H1 (cell line): ENCODE measurements around the gene ZNF771. TPM values are rescaled to one million over a fixed set of nuclear protein-coding genes. Genes with fewer than 3 reads are reported as not detected.

Experiments used
- JUND ChIP-seq: IDR thresholded peaks from 2 replicates; pipeline ENCODE4 v1.6.1; 2011; ENCODE audit warnings: mild to moderate bottlenecking, improper control_type of control experiment, low read length
- polyA plus RNA-seq, 7 experiments: library from polyadenylated mRNA; depleted of rRNA in 3 of 7; stranded (reverse) in 5 of 7; unstranded in 2 of 7; fragments of >200 nt in 5 of 7; fragments of 200-250 nt in 2 of 7; gene quantifications; 1 replicate in 5 of 7; 2 replicates in 1 of 7; 4 replicates in 1 of 7; pipeline versions ENCODE4 v1.2.1 to v1.2.3, GENCODE V29; 2011 to 2013; ENCODE audit warnings: missing spikeins in 2 of 7, mixed read lengths in 2 of 7
- total RNA-seq: library from RNA; stranded (reverse); fragmentation: NEBNext Ultra II Directional; extraction: Animal tissue kit (Norgen Biotek cat#: 25700); gene quantifications from 2 replicates; pipeline ENCODE4 v1.2.1, GENCODE V29; 2021

ZNF771 gene
- total and polyA plus RNA-seq, 2 of the 8 experiments (the other 6 are each of a cell fraction or from before 2014, with no cell fraction given) = 10.6 to 15.7 TPM

- no peak for TF ChIP-seq JUND
- TF ChIP-seq, all 59 proteins: peak for 0
These were observed 39.9 kb upstream of the ZNF771 start (continued) for GRCh38 chr16:30367349-30368009.
